T-helper 2 cell (primary cell): Measurements from ENCODE around the gene TMLHE.
"Not testable (repeated sequence)": the region's sequence is repeated elsewhere in the genome, so short reads cannot be mapped to it uniquely, and the experiment has no call there.

ENCODE experiments used
- DNase-seq, 5 experiments: peaks; one replicate each; pipeline versions ENCODE4 v3.0.0 to v3.0.0-alpha.2; 2012 to 2022

TMLHE gene

DNA sequence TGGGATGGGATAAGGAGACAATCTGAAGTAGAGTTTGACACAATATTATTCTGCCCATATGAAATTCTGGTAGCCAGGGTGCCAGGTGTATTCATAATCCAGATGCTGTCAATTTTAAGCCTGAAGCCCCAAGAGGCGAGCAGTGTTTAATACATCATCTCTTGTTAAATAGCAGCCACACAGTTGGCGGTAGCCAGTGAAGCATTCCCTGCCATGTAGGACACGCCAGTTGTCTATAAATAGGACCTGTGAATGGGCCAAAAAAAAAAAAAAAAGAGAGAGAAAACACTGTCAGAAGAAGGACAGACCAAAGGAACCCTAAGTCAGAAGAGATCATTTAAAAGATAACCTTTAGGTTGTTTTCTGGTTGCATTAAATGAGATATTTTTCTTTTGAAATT lies 121.3 kb downstream of the TMLHE start:
- DNase-seq = not testable (repeated sequence)

DNA sequence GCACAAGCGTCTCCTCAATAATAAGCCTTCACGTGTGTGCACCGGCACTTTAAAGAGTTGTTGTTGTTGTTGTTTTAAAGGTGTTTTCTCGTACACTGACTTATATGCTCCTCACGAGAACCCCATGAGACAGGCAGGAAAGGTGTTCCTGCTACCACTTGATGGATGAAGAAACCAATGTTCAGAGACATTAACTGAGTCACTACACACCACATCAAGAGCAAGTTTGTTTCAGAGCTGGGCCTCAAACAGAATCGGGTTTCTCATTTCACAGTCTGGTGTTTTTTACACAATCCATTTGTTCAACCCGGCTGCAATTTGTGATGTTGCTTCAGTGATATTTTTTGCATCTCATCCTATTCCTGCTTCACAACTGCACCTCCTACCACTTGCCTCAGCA lies 135.6 kb downstream of the TMLHE start:
- not testable (repeated sequence) for DNase-seq

GRCh38 chrX:155466269-155466938 lies 146.3 kb downstream of the TMLHE start:
- DNase-seq = not testable (repeated sequence)

GRCh38 chrX:155460501-155460900 lies 152.3 kb downstream of the TMLHE start:
- not testable (repeated sequence) for DNase-seq

- not testable (repeated sequence) for DNase-seq
Measured at GRCh38 chrX:155458471-155458870, 154.3 kb downstream of the TMLHE start, which contains the start of gene F8A3. Gene F8A3 (minus strand): TSS chrX:155458620. CDS start chrX:155458600, 20 bp downstream.

DNA sequence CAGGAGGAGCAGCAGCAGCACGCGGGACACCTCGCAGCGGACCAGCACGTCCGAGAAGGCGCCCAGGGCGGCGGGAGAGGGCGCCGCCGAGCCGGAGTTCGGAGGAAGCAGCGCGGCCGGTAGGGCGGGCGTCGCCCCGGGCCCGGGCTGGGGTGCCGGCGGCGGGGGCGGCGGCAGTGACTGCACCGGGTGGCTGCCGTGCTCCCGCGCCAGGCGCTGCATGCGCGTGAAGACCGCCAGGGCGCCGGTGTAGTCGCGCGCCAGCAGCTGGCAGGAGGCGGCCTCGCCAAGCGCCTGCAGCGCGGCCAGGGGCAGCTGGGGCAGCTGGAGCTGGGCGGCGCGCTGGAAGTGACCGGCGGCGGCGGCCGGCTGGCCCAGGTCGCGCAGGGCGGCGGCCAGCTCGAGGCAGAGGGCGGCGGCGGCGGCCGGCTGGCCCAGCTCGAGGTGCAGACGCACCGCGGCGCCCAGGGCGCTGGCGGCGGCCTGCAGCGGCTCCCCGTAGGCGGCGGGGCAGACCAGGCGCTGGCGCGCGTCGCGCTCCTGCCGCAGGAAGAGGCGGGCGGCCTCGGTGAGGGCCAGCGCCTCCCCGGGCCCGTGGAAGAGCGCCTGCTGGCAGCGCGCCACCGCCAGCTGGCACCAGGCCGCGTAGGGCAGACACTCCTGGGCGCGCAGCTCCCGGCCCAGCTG lies 154.8 kb downstream of the TMLHE start:
- DNase-seq = not testable (repeated sequence)

- no peak for DNase-seq
Measured at GRCh38 chrX:155441097-155441496, 171.7 kb downstream of the TMLHE start.
